ENCODE data around the gene LETM1. TPM values are rescaled to one million over a fixed set of nuclear protein-coding genes. Genes with fewer than 3 reads are reported as not detected.

The LETM1 gene
- total and polyA plus RNA-seq, 2 of the 13 experiments (the other 11 are each of a cell fraction or from before 2014, with no cell fraction given), result 9.7 to 41.6 TPM

DNA sequence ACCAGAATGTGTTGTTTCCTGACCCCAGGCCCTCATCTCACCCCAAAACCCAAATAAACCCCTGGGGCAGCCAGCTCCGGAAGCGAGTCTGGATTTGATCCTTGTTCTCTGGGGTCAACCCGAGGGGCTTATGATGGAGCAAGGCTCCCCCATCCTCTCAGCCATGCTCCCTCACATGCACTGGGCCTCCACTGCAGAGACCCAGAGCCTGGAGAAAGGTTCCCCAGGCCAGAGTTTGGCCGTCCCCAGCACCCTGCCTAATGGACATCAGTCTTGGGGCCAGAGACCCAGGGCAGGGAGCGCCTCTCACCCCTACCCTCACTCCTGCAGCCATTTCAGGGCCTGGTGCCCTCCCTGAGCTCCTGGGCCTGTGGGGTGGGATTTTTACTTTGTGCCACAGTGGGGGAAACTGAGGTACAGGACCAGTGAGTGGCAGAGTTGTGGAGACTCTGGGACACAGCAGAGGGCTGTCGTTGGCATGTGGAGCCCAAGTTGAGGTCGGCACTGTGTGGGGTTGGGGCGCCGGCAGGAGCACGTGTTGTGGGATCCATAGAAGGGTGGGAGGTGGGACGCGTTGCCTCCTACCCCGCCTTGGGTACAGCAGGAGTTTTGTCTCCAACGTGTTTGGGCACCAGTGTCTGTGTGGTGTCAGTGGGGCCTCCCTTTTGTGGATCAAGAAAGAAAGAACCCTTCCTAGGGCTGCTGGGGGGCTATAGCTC lies 59.3 kb downstream of the LETM1 start (continued):
- TF ChIP-seq, protein P1, sequence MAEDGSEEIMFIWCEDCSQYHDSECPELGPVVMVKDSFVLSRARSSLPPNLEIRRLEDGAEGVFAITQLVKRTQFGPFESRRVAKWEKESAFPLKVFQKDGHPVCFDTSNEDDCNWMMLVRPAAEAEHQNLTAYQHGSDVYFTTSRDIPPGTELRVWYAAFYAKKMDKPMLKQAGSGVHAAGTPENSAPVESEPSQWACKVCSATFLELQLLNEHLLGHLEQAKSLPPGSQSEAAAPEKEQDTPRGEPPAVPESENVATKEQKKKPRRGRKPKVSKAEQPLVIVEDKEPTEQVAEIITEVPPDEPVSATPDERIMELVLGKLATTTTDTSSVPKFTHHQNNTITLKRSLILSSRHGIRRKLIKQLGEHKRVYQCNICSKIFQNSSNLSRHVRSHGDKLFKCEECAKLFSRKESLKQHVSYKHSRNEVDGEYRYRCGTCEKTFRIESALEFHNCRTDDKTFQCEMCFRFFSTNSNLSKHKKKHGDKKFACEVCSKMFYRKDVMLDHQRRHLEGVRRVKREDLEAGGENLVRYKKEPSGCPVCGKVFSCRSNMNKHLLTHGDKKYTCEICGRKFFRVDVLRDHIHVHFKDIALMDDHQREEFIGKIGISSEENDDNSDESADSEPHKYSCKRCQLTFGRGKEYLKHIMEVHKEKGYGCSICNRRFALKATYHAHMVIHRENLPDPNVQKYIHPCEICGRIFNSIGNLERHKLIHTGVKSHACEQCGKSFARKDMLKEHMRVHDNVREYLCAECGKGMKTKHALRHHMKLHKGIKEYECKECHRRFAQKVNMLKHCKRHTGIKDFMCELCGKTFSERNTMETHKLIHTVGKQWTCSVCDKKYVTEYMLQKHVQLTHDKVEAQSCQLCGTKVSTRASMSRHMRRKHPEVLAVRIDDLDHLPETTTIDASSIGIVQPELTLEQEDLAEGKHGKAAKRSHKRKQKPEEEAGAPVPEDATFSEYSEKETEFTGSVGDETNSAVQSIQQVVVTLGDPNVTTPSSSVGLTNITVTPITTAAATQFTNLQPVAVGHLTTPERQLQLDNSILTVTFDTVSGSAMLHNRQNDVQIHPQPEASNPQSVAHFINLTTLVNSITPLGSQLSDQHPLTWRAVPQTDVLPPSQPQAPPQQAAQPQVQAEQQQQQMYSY (CRISPR knock-in tag; IDR thresholded peaks at IDR 0.05), result no peak
- TF ChIP-seq ZNF274 (CRISPR knock-in tag; IDR thresholded peaks at IDR 0.05) (0 out of 2 replicates have a peak, but pooled peaks have one; percentile 24), ZNF121 (CRISPR knock-in tag; IDR thresholded peaks at IDR 0.05) (no peak), ZNF10 (CRISPR knock-in tag; IDR thresholded peaks at IDR 0.05; ENCODE audit: borderline replicate concordance, low read depth) (no peak), MLLT10 (CRISPR knock-in tag; IDR thresholded peaks at IDR 0.05) (no peak), ZNF589 (CRISPR knock-in tag; conservative IDR thresholded peaks at IDR 0.05) (no peak), ZFP41 (CRISPR knock-in tag; IDR thresholded peaks at IDR 0.05; ENCODE audit: borderline replicate concordance) (0 out of 2 replicates have a peak, but pooled peaks have one; percentile 36), DPF2 (CRISPR knock-in tag; IDR thresholded peaks at IDR 0.05; ENCODE audit: borderline replicate concordance, low read depth) (no peak), FOXA3 (CRISPR knock-in tag; IDR thresholded peaks at IDR 0.05) (no peak), KAT7 (CRISPR knock-in tag; IDR thresholded peaks at IDR 0.05; ENCODE audit: borderline replicate concordance) (no peak), ZNF773 (CRISPR knock-in tag; IDR thresholded peaks at IDR 0.05; ENCODE audit: borderline replicate concordance) (no peak), NONO (IDR thresholded peaks at IDR 0.05) (no peak), NONO (CRISPR knock-in tag; conservative IDR thresholded peaks at IDR 0.05) (0 out of 2 replicates have a peak, but pooled peaks have one; percentile 22), MED13 (CRISPR knock-in tag; IDR thresholded peaks at IDR 0.05) (no peak), SRSF1 (optimal IDR thresholded peaks at IDR 0.05; ENCODE audit: low read depth, low read length) (peak; percentile 13), ZNF563 (CRISPR knock-in tag; IDR thresholded peaks at IDR 0.05) (0 out of 2 replicates have a peak, but pooled peaks have one; percentile 35), MYNN (CRISPR knock-in tag; IDR thresholded peaks at IDR 0.05; ENCODE audit: low read depth) (no peak), ZNF572 (CRISPR knock-in tag; IDR thresholded peaks at IDR 0.05) (peak; percentile 64; the same call in 1 of the 2 replicates), PAX8 (CRISPR knock-in tag; IDR thresholded peaks at IDR 0.05; ENCODE audit: borderline replicate concordance) (no peak), ZNF20 (CRISPR knock-in tag; IDR thresholded peaks at IDR 0.05) (no peak)
- TF ChIP-seq, protein P2, sequence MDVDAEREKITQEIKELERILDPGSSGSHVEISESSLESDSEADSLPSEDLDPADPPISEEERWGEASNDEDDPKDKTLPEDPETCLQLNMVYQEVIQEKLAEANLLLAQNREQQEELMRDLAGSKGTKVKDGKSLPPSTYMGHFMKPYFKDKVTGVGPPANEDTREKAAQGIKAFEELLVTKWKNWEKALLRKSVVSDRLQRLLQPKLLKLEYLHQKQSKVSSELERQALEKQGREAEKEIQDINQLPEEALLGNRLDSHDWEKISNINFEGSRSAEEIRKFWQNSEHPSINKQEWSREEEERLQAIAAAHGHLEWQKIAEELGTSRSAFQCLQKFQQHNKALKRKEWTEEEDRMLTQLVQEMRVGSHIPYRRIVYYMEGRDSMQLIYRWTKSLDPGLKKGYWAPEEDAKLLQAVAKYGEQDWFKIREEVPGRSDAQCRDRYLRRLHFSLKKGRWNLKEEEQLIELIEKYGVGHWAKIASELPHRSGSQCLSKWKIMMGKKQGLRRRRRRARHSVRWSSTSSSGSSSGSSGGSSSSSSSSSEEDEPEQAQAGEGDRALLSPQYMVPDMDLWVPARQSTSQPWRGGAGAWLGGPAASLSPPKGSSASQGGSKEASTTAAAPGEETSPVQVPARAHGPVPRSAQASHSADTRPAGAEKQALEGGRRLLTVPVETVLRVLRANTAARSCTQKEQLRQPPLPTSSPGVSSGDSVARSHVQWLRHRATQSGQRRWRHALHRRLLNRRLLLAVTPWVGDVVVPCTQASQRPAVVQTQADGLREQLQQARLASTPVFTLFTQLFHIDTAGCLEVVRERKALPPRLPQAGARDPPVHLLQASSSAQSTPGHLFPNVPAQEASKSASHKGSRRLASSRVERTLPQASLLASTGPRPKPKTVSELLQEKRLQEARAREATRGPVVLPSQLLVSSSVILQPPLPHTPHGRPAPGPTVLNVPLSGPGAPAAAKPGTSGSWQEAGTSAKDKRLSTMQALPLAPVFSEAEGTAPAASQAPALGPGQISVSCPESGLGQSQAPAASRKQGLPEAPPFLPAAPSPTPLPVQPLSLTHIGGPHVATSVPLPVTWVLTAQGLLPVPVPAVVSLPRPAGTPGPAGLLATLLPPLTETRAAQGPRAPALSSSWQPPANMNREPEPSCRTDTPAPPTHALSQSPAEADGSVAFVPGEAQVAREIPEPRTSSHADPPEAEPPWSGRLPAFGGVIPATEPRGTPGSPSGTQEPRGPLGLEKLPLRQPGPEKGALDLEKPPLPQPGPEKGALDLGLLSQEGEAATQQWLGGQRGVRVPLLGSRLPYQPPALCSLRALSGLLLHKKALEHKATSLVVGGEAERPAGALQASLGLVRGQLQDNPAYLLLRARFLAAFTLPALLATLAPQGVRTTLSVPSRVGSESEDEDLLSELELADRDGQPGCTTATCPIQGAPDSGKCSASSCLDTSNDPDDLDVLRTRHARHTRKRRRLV (CRISPR knock-in tag; IDR thresholded peaks at IDR 0.05), result no peak
- TF ChIP-seq, protein P3, sequence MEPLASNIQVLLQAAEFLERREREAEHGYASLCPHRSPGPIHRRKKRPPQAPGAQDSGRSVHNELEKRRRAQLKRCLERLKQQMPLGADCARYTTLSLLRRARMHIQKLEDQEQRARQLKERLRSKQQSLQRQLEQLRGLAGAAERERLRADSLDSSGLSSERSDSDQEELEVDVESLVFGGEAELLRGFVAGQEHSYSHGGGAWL (CRISPR knock-in tag; IDR thresholded peaks at IDR 0.05), result no peak
